Mesendoderm (in vitro differentiated cells): ENCODE data around the gene LNX2.
A peak's percentile ranks its signal among the peaks of the same experiment; 100 is the strongest.

ENCODE experiments used
- DNase-seq: peaks from one replicate; pipeline ENCODE4 v3.0.0; 2013
- H2AK5ac ChIP-seq: 2 replicates; pipeline ENCODE4 v1.6.1; 2013; ENCODE audit warnings: low read length, inconsistent platforms
- H2BK120ac ChIP-seq: 2 replicates; pipeline ENCODE4 v1.6.1; 2013; ENCODE audit warnings: low read depth, mild to moderate bottlenecking, low read length, moderate library complexity, mixed read lengths
- H2BK15ac ChIP-seq: replicated peaks from 2 replicates; pipeline ENCODE4 v1.6.1; 2013; ENCODE audit warnings: low read depth, mild to moderate bottlenecking, moderate library complexity
- H2BK5ac ChIP-seq: 2 replicates; pipeline ENCODE4 v1.6.1; 2013; ENCODE audit warnings: low read length, inconsistent platforms
- H3K18ac ChIP-seq: 2 replicates; pipeline ENCODE4 v1.6.1; 2013; ENCODE audit warnings: mild to moderate bottlenecking, low read length, mixed read lengths
- H3K23ac ChIP-seq: one replicate; pipeline ENCODE4 v1.6.1; 2013; ENCODE audit warnings: low read length
- H3K27ac ChIP-seq: 2 replicates; pipeline ENCODE4 v1.5.1; 2013; ENCODE audit warnings: low read depth, mild to moderate bottlenecking, inconsistent platforms, low read length, moderate library complexity
- H3K27me3 ChIP-seq: 2 replicates; pipeline ENCODE4 v1.6.1; 2013; ENCODE audit warnings: low read length, control low read depth, mild to moderate bottlenecking, inconsistent platforms; ENCODE audit not compliant: insufficient read depth, poor library complexity
- H3K36me3 ChIP-seq: 2 replicates; pipeline ENCODE4 v1.6.1; 2013; ENCODE audit warnings: low read length, inconsistent platforms; ENCODE audit not compliant: control insufficient read depth, insufficient read depth
- H3K4ac ChIP-seq: one replicate; pipeline ENCODE4 v1.6.1; 2013; ENCODE audit warnings: low read depth, mild to moderate bottlenecking, low read length, moderate library complexity
- H3K4me1 ChIP-seq: 2 replicates; pipeline ENCODE4 v1.6.1; 2013; ENCODE audit warnings: low read depth, low read length, inconsistent platforms; ENCODE audit not compliant: control insufficient read depth
- H3K4me2 ChIP-seq: 2 replicates; pipeline ENCODE4 v1.6.1; 2013; ENCODE audit warnings: low read length
- H3K4me3 ChIP-seq: 2 replicates; pipeline ENCODE4 v1.5.1; 2013; ENCODE audit warnings: mild to moderate bottlenecking, low read length
- H3K56ac ChIP-seq: one replicate; pipeline ENCODE4 v1.6.1; 2013; ENCODE audit warnings: low read length
- H3K79me1 ChIP-seq: 2 replicates; pipeline ENCODE4 v1.6.1; 2013; ENCODE audit warnings: low read length, inconsistent platforms
- H3K79me2 ChIP-seq: 2 replicates; pipeline ENCODE4 v1.6.1; 2013; ENCODE audit warnings: mild to moderate bottlenecking, low read length; ENCODE audit not compliant: control insufficient read depth, insufficient read depth
- H3K9ac ChIP-seq: 2 replicates; pipeline ENCODE4 v1.6.1; 2013; ENCODE audit warnings: low read length, inconsistent platforms
- H4K5ac ChIP-seq: one replicate; pipeline ENCODE4 v1.6.1; 2013; ENCODE audit warnings: low read length
- H4K8ac ChIP-seq: one replicate; pipeline ENCODE4 v1.6.1; 2013; ENCODE audit warnings: low read depth, mild to moderate bottlenecking, control low read depth, low read length, moderate library complexity
- WGBS: extraction: QIAGEN DNeasy Blood & Tissue Kit; methylation state at CpG from one replicate; pipeline ENCODE4 v1.1.7; 2013; ENCODE audit warnings: low lambda C conversion rate, missing lambda C conversion rate; ENCODE audit not compliant: insufficient coverage; ENCODE audit errors: extremely low coverage; 5-methylcytosine and 5-hydroxymethylcytosine counted together

Gene LNX2

GRCh38 chr13:27534981-27535380, 85.3 kb downstream of the LNX2 start:
- Histone ChIP-seq H4K8ac (no peak overlapping the region), H3K4me1 (no peaks in the 10 kb centered on the region), H4K5ac (no peak overlapping the region), H2AK5ac (no peak overlapping the region), H2BK5ac (no peak overlapping the region), H3K27me3 (no peaks in the 10 kb centered on the region), H2BK120ac (no peak overlapping the region), H3K23ac (no peak overlapping the region), H3K4me2 (no peak overlapping the region), H3K79me1 (no peaks in the 10 kb centered on the region), H3K4ac (no peak overlapping the region), H3K18ac (no peak overlapping the region), H3K27ac (no peak overlapping the region), H3K56ac (no peak overlapping the region), H3K9ac (no peak overlapping the region), H2BK15ac (no peak overlapping the region), H3K4me3 (no peak overlapping the region), H3K79me2 (no peaks in the 10 kb centered on the region), H3K36me3 (no peaks in the 10 kb centered on the region)
- WGBS = no CpG with 5 or more reads among the region's 3 CpGs
- no peak for DNase-seq

- H3K23ac ChIP-seq = no peak overlapping the region
- no peak overlapping the region for H3K27ac ChIP-seq
- H3K4me2 ChIP-seq = no peak overlapping the region
- H4K8ac ChIP-seq = no peak overlapping the region
- H3K36me3 ChIP-seq = no peaks in the 10 kb centered on the region
- no peak overlapping the region for H3K18ac ChIP-seq
- H3K27me3 ChIP-seq = no peaks in the 10 kb centered on the region
- no peak overlapping the region for H3K4ac ChIP-seq
- no peak overlapping the region for H2AK5ac ChIP-seq
- no peaks in the 10 kb centered on the region for H3K4me1 ChIP-seq
- no peaks in the 10 kb centered on the region for H3K79me1 ChIP-seq
- no peak overlapping the region for H3K56ac ChIP-seq
- no peaks in the 10 kb centered on the region for H3K79me2 ChIP-seq
- H3K4me3 ChIP-seq = no peak overlapping the region
- DNase-seq = no peak
- H4K5ac ChIP-seq = no peak overlapping the region
- H3K9ac ChIP-seq = no peak overlapping the region
- H2BK15ac ChIP-seq = no peak overlapping the region
- no CpG with 5 or more reads among the region's 10 CpGs for WGBS
- no peak overlapping the region for H2BK5ac ChIP-seq
- no peak overlapping the region for H2BK120ac ChIP-seq
Measured at GRCh38 chr13:27534108-27534980, 86.0 kb downstream of the LNX2 start.

GRCh38 chr13:27533155-27533643, 87.1 kb downstream of the LNX2 start:
- Histone ChIP-seq H4K8ac (no peak overlapping the region), H3K79me1 (no peaks in the 10 kb centered on the region), H3K36me3 (no peaks in the 10 kb centered on the region), H3K4me3 (no peak overlapping the region), H4K5ac (no peak overlapping the region), H3K9ac (no peak overlapping the region), H3K27me3 (no peaks in the 10 kb centered on the region), H3K4me2 (no peak overlapping the region), H3K18ac (no peak overlapping the region), H3K27ac (no peak overlapping the region), H3K4ac (no peak overlapping the region), H3K23ac (no peak overlapping the region), H2BK5ac (no peak overlapping the region), H3K79me2 (no peaks in the 10 kb centered on the region), H3K4me1 (no peaks in the 10 kb centered on the region), H2BK120ac (no peak overlapping the region), H2BK15ac (no peak overlapping the region), H2AK5ac (no peak overlapping the region), H3K56ac (no peak overlapping the region)
- no CpG with 5 or more reads among the region's 19 CpGs for WGBS
- DNase-seq = peak; percentile 75

GRCh38 chr13:27528908-27529307, 91.4 kb downstream of the LNX2 start:
- H3K56ac ChIP-seq = no peak overlapping the region
- no peak overlapping the region for H4K5ac ChIP-seq
- no peak overlapping the region for H3K4ac ChIP-seq
- no peak overlapping the region for H3K4me3 ChIP-seq
- no peak for DNase-seq
- H3K23ac ChIP-seq = no peak overlapping the region
- H2BK5ac ChIP-seq = no peak overlapping the region
- no peaks in the 10 kb centered on the region for H3K27me3 ChIP-seq
- no peaks in the 10 kb centered on the region for H3K79me2 ChIP-seq
- no peak overlapping the region for H4K8ac ChIP-seq
- H2AK5ac ChIP-seq = no peak overlapping the region
- H2BK120ac ChIP-seq = no peak overlapping the region
- WGBS = no CpG with 5 or more reads among the region's 6 CpGs
- H3K27ac ChIP-seq = no peak overlapping the region
- H3K18ac ChIP-seq = no peak overlapping the region
- no peak overlapping the region for H3K9ac ChIP-seq
- no peaks in the 10 kb centered on the region for H3K79me1 ChIP-seq
- no peak overlapping the region for H3K4me2 ChIP-seq
- no peaks in the 10 kb centered on the region for H3K36me3 ChIP-seq
- H2BK15ac ChIP-seq = no peak overlapping the region
- no peaks in the 10 kb centered on the region for H3K4me1 ChIP-seq

GRCh38 chr13:27526516-27526915, 93.8 kb downstream of the LNX2 start:
- Histone ChIP-seq H3K56ac (no peak overlapping the region), H3K4me2 (no peak overlapping the region), H4K8ac (no peak overlapping the region), H2BK120ac (no peak overlapping the region), H3K4me1 (no peaks in the 10 kb centered on the region), H3K23ac (no peak overlapping the region), H3K27me3 (no peaks in the 10 kb centered on the region), H3K79me1 (no peaks in the 10 kb centered on the region), H3K36me3 (no peaks in the 10 kb centered on the region), H2BK15ac (no peak overlapping the region), H4K5ac (no peak overlapping the region), H3K9ac (no peak overlapping the region), H2AK5ac (no peak overlapping the region), H3K4ac (no peak overlapping the region), H3K79me2 (no peaks in the 10 kb centered on the region), H2BK5ac (no peak overlapping the region), H3K27ac (no peak overlapping the region), H3K18ac (no peak overlapping the region), H3K4me3 (no peak overlapping the region)
- no peak for DNase-seq
- no CpG with 5 or more reads among the region's 3 CpGs for WGBS
